ENCODE measurements around the gene FUZ.
"Not testable (repeated sequence)": the region's sequence is repeated elsewhere in the genome, so short reads cannot be mapped to it uniquely, and the experiment has no call there.

Gene FUZ

DNA sequence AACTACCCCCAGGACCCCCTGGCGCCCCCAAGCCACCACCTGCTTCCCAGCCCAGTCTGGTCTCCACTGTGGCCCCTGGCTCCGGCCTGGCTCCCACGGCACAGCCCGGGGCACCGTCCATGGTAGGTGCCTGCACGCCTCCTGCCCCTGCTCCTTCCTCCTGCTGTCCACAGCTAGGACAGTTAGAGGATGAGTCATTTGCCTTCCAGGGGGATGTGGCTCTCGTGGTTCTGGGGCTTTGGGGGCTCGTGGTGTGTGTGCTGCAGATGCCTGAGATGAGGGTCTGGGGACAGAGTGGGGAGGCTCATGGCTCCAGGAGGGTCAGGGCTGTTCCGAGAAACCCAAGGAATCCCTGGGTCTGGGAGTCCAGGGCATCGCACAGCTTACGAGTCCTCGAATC is 17.7 kb upstream of the FUZ start:
- DNase-seq, result no peak

DNA sequence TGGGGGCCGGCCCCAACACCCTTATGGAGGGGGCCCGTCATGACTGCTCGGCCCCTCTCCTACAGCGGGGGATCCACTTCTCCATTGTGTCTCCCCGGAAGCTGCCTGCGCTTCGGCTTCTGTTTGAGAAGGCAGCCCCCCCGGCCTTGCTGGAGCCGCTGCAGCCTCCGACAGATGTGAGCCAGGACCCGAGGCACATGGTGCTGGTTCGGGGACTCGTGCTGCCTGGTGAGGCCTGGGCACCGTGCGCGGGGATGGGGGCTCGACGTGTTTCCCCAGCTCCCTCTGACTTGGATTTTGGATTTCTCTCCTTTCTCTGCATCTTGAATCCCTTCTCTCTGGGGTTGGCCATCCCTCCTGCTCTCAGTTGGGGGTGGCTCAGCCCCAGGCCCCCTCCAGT is 16.6 kb upstream of the FUZ start:
- no peak for DNase-seq

DNA sequence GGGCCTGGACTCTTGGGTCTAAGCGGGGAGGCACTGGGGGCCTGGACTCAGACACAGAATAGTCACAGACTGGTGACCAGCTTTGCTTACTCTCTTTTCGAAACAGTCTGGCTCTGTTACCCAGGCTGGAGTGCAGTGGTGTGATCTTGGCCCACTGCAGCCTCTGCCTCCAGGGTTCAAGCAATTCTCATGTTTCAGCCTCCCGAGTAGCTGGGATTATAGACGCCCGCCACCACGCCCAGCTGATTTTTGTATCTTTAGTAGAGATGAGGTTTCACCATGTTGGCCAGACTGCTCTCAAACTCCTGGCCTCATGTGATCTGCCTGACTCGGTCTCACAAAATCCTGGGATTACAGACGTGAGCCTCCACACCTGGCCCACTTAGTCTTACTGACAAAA is 16.1 kb upstream of the FUZ start:
- DNase-seq, result no peak

DNA sequence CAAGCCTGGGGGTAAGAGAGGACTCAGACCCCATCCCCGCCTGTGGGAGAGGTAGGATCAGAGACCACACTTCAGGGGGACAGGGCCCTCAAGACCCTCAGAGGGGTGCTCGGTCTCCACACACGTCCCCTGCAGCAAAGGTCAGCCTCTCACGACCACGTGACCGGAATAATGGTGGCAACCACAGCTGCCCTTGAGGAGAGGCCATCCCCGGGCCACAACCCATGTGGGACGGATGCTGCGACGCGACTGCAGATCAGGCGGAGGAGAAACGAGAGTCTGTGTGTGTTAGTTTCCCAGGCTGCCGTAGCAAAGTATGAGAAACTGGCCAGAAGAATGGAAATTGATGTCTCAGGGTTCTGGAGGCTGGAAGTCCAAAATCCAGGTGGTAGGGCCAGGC is 13.9 kb upstream of the FUZ start:
- DNase-seq, result no peak

DNA sequence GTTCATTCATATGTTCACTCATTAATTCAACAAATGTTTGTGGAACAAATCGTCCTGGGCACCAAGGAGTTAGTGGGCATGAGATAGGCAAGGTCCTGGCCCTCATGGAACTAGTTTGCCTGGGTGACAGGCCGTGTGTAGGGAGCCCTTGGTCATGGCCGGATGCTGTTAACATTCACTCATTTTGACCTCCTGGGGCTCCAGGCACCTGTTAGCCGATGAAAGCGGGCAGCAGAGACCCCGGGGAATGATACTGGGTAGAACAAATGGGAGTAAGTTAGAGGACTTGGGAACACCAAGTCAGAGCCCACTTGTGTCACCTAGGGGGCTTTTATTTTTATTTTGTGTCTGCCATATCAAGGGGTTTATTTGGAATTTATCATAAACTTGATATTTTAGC is 11.6 kb upstream of the FUZ start:
- DNase-seq, result no peak

DNA sequence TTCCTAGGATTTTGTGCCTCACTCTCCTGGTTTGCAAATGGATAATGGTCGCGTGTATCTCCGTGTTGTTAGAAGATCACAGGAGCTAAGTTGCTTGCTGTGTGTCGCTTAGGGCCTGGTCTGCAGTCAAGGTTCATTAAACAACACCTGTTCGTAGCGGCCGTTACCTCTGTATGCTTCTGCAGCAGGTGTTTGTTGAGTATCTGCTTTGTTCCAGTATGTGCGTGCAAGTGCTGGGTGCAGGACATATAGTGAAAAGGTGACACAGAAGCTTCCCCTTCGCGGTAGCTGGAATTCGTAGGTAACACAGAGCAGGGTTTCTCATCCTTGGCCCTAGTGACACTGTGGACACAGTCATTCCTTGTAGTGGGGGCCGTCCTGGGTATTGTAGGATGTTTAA is 10.4 kb upstream of the FUZ start:
- no peak for DNase-seq

DNA sequence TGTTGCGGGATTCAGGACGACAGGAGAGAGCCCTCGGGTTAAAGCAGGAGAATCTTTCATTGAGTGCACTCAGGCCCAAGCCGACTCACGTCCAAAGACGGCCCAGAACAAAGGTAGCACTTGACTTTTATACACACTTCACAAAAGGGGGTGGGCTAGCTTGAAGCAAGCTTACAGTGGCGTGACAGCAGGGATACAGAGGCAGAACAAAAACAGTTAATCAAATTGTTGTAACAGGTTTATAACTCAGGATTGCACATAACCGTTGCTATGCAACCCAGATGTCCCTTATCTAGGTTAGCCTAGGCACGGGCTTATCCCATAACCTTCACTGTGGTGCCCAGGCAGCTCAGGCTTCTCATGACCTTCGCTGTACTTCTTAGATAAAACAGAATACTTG is 7.0 kb upstream of the FUZ start:
- DNase-seq, result no peak

DNA sequence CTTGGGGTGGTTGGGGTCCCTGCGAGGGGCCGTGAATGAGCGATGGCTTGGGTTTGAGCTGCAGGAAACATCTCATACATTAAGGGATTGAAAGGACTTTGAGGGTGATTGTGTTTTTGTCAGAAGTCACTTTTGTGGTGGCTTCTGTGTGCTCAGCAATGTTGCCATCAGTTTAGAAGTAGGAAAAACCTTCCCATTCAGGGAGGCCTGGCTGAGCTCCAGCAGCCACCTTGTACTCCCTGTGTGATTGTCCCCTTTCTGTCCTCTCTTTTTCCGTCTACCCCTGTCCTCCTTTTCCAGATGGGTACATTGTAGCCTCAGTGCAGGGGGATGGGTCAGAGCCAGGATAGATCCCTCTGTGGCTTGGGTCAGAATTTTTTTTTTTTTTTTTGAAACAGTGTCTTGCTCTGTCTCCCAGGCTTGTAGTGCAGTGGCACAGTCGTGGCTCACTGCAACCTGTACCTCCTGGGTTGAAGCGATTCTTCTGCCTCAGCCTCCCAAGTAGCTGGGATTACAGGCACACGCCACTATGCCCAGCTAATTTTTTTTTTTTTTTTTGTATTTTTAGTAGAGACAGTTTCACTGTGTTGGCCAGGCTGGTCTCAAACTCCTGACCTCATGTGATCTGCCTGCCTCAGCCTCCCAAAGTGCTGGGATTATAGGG is 6.5 kb upstream of the FUZ start:
- not testable (repeated sequence) for DNase-seq

DNA sequence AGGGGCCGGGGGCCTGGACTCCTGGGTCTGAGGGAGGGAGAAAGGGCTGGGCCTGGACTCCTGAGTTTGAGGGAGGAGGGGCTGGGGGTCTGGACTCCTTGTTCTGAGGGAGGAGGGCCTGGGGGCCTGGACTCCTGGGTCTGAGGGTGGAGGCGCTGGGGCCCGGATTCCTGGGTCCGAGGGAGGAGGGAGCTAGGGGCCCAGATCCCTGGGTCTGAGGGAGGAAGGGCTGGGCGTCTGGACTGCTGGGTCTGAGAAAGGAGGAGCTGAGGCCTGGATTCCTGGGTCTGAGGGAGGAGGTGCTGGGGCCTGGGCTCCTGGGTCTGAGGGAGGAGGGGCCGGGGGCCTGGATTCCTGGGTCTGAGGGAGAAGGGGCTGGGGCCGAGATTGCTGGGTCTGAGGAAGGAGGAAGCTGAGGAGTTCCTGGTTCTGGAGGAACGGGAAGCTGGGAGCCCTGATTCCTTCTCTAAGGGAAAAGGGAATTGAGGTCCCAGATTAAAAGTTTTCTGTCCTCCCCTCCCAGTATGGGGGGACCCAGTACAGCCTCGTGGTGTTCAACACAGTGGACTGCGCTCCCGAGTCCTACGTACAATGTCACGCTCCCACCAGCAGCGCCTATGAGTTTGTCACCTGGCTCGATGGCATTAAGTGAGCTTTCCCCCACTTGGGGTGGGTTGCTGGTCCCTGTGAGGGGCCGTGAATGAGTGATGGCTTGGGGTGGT is 5.7 kb upstream of the FUZ start:
- no peak for DNase-seq

DNA sequence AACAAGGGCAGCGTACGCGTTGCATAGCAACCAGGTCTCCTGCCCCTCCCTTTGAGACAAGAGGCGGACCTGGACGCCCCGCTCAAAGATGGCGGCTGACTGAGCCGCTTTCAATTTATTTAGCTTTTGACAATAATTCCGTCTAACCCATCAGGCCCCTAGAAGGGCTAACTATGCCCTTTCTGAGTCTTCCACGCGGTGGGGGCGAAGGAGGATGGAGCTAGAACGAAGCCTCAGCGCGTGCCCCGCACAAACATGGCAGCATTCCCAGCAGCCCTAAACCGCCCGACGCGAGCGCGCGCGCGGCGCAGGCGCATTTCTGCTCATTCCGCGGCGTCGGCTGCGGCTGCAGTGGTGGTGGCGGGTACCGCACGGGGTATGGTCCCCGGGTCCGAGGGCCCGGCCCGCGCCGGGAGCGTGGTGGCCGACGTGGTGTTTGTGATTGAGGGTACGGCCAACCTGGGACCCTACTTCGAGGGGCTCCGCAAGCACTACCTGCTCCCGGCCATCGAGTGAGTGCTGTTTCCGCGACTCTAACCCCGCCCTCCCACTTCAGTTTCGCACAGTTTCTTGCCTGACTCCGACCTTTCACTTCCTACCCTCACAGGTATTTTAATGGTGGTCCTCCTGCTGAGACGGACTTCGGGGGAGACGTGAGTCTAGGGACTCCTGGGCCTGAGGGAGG is 5.0 kb upstream of the FUZ start, which contains the start of gene MED25:
Gene MED25 (plus strand): TSS at position 326 of the 685 bp plus-strand sequence. CDS start 53 bp downstream, at position 379.
- DNase-seq, result peak; percentile 73

DNA sequence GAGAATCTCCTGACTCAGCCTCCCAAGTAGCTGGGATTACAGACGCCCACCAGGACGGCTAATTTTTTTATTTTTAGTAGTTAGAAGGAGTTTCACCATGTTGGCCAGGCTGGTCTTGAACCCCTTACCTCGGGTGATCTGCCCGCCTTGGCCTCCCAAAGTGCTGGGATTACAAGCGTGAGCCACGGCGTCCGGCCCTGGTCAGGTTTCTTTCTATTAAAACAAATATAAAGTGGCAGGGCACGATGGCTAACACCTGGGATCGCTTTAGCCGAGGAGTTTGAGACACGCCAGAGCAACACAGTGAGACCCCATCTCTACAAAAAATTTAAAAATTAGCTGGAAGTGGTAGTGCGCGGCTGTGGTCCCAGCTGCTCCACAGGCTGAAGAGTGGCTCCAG is 3.5 kb upstream of the FUZ start:
- no peak for DNase-seq

DNA sequence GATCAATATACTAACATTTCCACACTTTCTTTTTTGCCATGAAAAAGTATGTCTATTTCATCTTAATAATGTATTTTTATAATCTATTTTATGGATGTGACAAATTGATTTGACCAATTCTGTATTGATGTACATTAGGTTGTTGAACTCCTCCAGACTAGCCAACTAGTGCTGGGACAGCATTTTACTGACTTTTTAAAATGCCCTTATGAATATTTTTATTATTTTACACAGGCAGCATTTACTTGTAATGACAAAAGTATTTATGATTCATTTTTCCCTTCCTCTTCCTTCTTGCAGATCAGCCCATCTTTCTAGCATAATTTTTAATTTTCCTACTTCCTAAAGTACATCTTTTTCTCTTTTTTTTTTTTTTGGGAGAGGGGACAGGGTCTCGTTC is 918 bp upstream of the FUZ start:
- no peak for DNase-seq

DNA sequence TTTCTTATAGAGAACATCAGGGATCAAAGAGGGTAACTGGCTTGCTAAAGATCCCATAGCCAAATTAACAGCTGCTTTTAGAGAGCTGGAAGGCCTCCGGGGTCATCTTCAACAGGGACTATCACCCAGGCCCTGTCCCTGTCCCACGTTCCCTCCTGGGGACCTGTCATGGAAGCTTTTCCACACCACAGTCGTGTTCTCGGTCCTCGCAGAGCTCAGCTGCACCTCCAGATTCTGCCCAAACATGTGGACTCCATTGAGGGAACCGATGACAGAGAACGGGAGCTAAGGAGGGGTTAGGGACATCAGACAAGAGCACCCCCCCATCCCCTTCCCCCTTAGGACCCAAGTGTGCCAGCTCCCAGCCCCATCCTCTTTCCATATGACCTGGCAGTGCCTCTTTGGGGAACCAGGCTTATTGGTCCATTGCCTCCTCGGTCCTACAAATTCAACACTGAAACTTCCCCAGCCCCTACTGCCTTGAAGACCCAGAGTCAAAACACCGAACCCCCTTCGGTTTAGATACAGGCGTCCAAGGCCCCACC is 568 bp downstream of the FUZ start:
- DNase-seq, result no peak

DNA sequence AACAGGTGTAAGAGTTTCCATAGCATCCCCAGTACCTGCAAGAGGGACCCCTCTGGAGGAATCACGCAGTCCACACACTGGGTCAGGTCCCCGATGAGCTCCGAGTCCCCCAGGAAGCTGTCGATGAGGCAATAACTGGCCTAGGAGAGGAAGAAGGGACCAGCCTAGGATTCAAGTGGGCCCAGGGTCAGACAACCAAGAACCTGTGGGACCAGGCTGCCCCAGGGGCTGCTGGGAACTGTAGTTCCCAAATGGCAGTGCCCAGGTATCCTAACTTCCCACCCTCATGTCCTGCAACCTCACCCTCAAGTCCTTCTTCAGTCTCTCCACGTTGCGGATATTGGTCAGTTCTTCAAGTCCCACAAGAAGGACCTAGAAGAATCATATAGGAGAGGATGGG is 1.8 kb downstream of the FUZ start:
- DNase-seq, result no peak

DNA sequence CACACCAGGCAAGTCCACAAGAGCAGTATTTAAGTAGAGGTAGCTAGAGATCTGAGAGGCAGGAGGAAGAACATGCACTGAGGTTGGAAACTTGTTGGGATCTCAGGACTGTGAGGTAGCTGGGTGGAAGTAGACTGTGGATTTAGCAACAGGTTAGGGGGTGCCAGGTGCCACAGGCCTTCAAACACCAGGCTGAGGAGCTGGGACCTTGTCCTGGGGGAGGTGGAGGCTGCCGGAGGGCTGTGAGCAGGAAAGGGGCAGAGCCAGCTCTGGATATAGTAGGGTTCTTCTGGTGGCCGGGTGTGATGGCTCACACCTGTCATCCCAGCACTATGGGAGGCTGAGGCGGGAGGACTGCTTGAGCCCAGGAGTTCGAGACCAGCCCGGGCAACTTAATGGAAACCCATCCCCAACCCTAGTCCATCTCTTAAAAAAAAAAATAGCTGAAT is 3.1 kb downstream of the FUZ start:
- no peak for DNase-seq

DNA sequence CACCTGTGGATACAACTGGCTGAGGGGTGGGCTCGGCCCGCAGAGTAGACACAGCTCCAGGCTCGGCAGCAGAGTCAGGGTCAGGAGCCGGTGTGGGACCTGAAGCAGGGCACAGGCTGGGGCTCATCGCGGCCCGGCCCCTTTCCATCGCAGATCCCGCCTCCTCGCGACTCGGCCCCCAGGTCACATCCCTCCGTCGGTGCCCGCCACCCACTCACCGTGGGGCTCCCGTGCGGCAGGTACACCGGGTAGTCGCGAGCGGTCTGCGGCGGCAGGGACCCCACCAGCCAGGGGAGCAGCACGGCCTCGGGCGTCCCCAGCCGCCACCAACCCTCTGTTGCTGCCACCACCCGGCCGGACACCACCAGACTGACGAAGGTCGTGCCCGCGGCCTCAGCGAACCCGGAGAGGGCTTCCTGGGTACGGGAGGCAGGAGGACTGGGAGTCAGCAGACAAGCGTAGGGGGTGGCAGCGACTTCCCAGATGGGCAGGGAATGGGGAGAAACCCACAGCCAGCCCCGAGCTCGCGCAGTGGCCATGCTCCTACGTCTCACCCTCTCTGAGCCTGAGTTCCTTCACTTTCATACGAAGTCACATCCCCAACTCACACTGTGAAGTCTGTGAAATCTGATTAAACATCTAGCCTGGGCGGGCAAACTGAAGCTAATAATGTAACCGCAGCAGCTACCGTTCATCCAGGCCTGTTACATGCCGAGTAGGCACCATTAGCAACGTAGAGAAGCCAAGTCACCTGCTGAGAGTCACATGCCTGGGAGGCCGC is 3.7 kb downstream of the FUZ start:
- DNase-seq, result no peak

DNA sequence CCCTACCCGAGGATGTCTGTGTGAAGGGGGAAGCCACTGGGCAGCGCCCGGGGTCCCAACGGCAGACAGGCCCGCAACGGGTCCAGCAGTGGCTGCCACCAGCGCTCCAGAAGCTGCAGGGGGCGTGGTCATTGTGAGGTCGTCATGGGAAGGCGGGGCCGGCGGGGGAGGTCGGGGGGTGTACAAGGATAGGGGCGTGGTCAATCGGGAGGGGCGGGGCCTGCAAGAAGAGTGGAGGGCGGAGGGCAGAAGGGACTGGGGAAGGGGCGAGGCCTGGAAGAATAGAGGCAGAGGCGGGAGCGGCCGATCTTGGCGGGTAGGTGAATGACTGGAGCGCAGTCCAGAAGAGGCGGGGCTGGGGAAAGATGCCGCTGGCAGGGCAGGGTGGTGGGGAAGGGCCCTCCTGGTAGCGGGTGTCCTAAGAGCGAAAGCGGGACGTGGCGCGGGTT is 4.4 kb downstream of the FUZ start:
- no peak for DNase-seq

DNA sequence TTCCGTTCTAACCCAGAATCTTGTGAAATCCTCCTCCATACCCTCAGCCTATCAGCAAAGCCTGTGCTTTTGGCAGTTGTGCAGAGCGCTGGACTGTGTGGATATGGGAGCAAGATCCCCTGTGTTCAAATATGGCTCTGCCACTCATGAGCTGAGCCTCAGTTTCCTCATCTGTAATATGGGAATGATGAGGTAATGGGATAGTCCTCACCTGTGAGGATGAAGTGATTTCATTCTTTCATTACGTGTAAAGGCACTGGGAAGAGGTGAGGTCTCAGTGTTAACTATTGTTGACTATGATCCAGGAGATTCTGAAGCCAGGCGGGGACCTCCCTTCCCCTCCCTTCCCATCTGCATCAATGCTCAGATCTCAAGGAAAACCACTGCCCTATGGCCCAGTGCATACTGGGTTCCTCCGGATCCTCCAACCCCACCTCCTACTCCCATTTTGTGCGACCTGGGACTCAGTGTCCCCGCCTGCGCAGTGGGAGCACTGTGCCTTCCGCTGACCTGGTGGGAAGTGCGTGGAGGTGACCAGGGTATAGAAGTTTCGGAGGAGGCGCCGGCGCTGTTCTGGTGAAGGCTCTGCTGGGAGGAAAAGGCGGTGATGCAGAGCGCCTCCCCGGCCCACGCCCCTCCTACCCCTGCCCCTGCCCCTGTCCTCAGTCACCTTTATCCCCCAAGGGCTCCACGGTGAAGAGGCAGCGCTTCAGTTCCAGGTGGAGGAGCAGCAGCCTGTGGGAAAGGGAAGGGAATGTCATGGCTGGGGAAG is 5.0 kb downstream of the FUZ start:
- no peak for DNase-seq

DNA sequence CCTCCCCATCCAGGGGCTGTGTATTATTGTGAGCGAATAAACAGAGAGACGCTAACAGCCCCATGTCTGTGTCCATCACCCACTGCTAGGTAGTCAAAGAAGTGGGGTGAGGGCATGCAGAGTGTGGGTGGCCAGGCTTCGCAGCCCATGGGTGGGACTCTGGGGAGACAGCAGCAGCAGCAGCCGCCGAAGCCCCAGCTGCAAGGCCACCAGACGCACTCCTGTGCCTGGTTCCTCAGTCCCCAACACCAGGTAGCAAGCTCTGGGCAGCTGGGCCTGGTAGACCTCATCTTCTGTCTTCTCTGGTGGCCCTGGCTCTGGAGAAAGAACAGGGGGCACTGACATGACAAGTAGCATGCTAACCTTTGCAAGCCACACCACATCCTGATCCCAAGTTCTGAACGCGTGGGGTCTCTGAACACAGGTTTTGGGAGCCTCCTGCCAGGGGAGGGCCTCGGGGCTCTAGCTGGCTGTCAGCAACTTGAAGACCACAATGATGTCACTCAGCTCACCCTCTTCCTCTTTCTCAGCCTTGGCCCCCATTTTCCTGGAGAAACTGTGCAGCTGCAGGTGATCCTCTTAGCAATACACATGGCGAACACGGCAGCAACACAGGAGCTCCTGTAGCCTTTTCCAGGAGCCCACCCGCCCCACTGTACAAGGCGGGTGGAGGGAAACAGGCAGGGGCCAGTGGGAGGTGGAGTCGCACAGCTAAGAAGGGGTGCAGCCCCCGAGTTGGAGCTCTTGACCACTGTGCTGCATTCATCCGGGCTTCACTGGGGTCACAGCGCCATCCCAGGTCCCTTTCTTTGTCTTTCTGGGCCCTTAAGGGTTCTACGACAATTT is 5.8 kb downstream of the FUZ start:
- DNase-seq, result no peak

DNA sequence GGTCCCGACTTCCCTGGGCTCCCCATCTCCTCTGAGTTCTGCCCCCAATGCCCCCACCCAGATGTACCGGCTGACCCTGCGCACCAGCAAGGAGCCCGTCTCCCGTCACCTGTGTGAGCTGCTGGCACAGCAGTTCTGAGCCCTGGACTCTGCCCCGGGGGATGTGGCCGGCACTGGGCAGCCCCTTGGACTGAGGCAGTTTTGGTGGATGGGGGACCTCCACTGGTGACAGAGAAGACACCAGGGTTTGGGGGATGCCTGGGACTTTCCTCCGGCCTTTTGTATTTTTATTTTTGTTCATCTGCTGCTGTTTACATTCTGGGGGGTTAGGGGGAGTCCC is 6.5 kb downstream of the FUZ start:
- DNase-seq, result no peak

Data from COR-L47 (cell line).